HAP-1 (cell line): ENCODE results near the gene THOC1.

Source experiments
- DNase-seq, 2 experiments: peaks; one replicate each; pipeline ENCODE4 v3.0.0-alpha.2; 2016 to 2020; ENCODE audit warnings: low spot score in 2 of 2
- H3K27me3 ChIP-seq: fragments of 250-450 bp; sonication (Bioruptor Pico); 2 replicates; pipeline ENCODE4 v1.5.1; 2020; ENCODE audit warnings: low read depth, mild to moderate bottlenecking, moderate library complexity
- H3K36me3 ChIP-seq: fragments of 250-450 bp; sonication (Bioruptor Pico); replicated peaks from 2 replicates; pipeline ENCODE4 v1.5.1; 2020; ENCODE audit warnings: mild to moderate bottlenecking
- H3K4me1 ChIP-seq: fragments of 250-450 bp; sonication (Bioruptor Pico); 2 replicates; pipeline ENCODE4 v1.5.1; 2020; ENCODE audit warnings: mild to moderate bottlenecking
- H3K4me3 ChIP-seq: fragments of 250-450 bp; sonication (Bioruptor Pico); 2 replicates; pipeline ENCODE4 v1.5.1; 2020; ENCODE audit warnings: mild to moderate bottlenecking, moderate library complexity
- H3K9me3 ChIP-seq: fragments of 250-450 bp; sonication (Bioruptor Pico); 2 replicates; pipeline ENCODE4 v1.5.1; 2020; ENCODE audit warnings: mild to moderate bottlenecking, moderate library complexity
- in situ Hi-C: fragments of 300-500 bp; cut with MboI; formaldehyde crosslinking; loops from 3 replicates; pipeline ENCODE4 v1.14.3; 2020; ENCODE audit warnings: low sequenced_read_pairs, inconsistent platforms, mixed read lengths

Gene THOC1

GRCh38 chr18:267380-267687 lies 513 bp downstream of the THOC1 start:
- Histone ChIP-seq H3K36me3 (peaks cover 24% of the 10 kb centered on the region), H3K9me3 (no peaks in the 10 kb centered on the region), H3K27me3 (no peaks in the 10 kb centered on the region), H3K4me3 (peak overlapping the region; percentile 78), H3K4me1 (peaks cover 10% of the 10 kb centered on the region; the same call in 1 of the 2 replicates)
- in situ Hi-C loops = no loop called here
- peak in 1 of 2 experiments; percentile 16 for DNase-seq

- no peak overlapping the region for H3K4me3 ChIP-seq
- H3K27me3 ChIP-seq = no peaks in the 10 kb centered on the region
- H3K4me1 ChIP-seq = no peaks in the 10 kb centered on the region
- DNase-seq = no peak
- in situ Hi-C loops = no loop called here
- peaks cover 71% of the 10 kb centered on the region for H3K36me3 ChIP-seq
- H3K9me3 ChIP-seq = no peaks in the 10 kb centered on the region
Observed at GRCh38 chr18:261398-262073, 6.3 kb downstream of the THOC1 start.

- peaks cover 81% of the 10 kb centered on the region for H3K36me3 ChIP-seq
- in situ Hi-C loops = no loop called here
- H3K4me3 ChIP-seq = no peak overlapping the region
Observed at GRCh38 chr18:260547-260946, 7.3 kb downstream of the THOC1 start.

GRCh38 chr18:255171-255570 lies 12.7 kb downstream of the THOC1 start:
- Histone ChIP-seq H3K9me3 (no peaks in the 10 kb centered on the region), H3K36me3 (peaks cover 79% of the 10 kb centered on the region)
- no peak for DNase-seq

More at GRCh38 chr18:260547-260946, 7.3 kb downstream of the THOC1 start:
- DNase-seq = no peak
- Histone ChIP-seq H3K27me3 (no peaks in the 10 kb centered on the region), H3K4me1 (no peaks in the 10 kb centered on the region), H3K9me3 (no peaks in the 10 kb centered on the region)

GRCh38 chr18:253121-253520 lies 14.7 kb downstream of the THOC1 start:
- in situ Hi-C loops = no loop called here
- H3K4me3 ChIP-seq = no peak overlapping the region
- no peak for DNase-seq
- no peaks in the 10 kb centered on the region for H3K27me3 ChIP-seq
- peaks cover 3% of the 10 kb centered on the region; the same call in 1 of the 2 replicates for H3K4me1 ChIP-seq
- H3K9me3 ChIP-seq = no peaks in the 10 kb centered on the region
- H3K36me3 ChIP-seq = peaks cover 67% of the 10 kb centered on the region

More at GRCh38 chr18:255171-255570, 12.7 kb downstream of the THOC1 start:
- Histone ChIP-seq H3K4me1 (peaks cover 3% of the 10 kb centered on the region; the same call in 1 of the 2 replicates), H3K27me3 (no peaks in the 10 kb centered on the region), H3K4me3 (no peak overlapping the region)
- in situ Hi-C loops = no loop called here

- in situ Hi-C loops = no loop called here
- H3K4me3 ChIP-seq = no peak overlapping the region
- no peak for DNase-seq
- no peaks in the 10 kb centered on the region for H3K27me3 ChIP-seq
- peaks cover 3% of the 10 kb centered on the region; the same call in 1 of the 2 replicates for H3K4me1 ChIP-seq
- peaks cover 64% of the 10 kb centered on the region for H3K36me3 ChIP-seq
- no peaks in the 10 kb centered on the region for H3K9me3 ChIP-seq
Observed at GRCh38 chr18:251572-251971, 16.3 kb downstream of the THOC1 start.

GRCh38 chr18:250685-251084 lies 17.2 kb downstream of the THOC1 start:
- Histone ChIP-seq H3K36me3 (peaks cover 59% of the 10 kb centered on the region), H3K27me3 (no peaks in the 10 kb centered on the region), H3K4me3 (no peak overlapping the region), H3K4me1 (peaks cover 3% of the 10 kb centered on the region; the same call in 1 of the 2 replicates), H3K9me3 (no peaks in the 10 kb centered on the region)
- in situ Hi-C loops = no loop called here
- DNase-seq = no peak

GRCh38 chr18:248053-248452 lies 19.8 kb downstream of the THOC1 start:
- Histone ChIP-seq H3K4me1 (peaks cover 3% of the 10 kb centered on the region; the same call in 1 of the 2 replicates), H3K27me3 (no peaks in the 10 kb centered on the region), H3K36me3 (peaks cover 59% of the 10 kb centered on the region), H3K9me3 (no peaks in the 10 kb centered on the region), H3K4me3 (no peak overlapping the region)
- DNase-seq = no peak
- in situ Hi-C loops = no loop called here

- peaks cover 34% of the 10 kb centered on the region for H3K36me3 ChIP-seq
Observed at GRCh38 chr18:245282-245847, 22.5 kb downstream of the THOC1 start.

GRCh38 chr18:240175-240574 lies 27.7 kb downstream of the THOC1 start:
- Histone ChIP-seq H3K9me3 (no peaks in the 10 kb centered on the region), H3K4me3 (no peak overlapping the region), H3K27me3 (no peaks in the 10 kb centered on the region), H3K4me1 (no peaks in the 10 kb centered on the region), H3K36me3 (peaks cover 7% of the 10 kb centered on the region)
- in situ Hi-C loops = no loop called here
- no peak for DNase-seq

More at GRCh38 chr18:245282-245847, 22.5 kb downstream of the THOC1 start:
- in situ Hi-C loops = no loop called here
- Histone ChIP-seq H3K4me1 (no peaks in the 10 kb centered on the region), H3K4me3 (no peak overlapping the region), H3K27me3 (no peaks in the 10 kb centered on the region), H3K9me3 (no peaks in the 10 kb centered on the region)
- no peak for DNase-seq

GRCh38 chr18:231563-231962 lies 36.3 kb downstream of the THOC1 start:
- no peaks in the 10 kb centered on the region for H3K9me3 ChIP-seq
- H3K36me3 ChIP-seq = peaks cover 2% of the 10 kb centered on the region
- in situ Hi-C loops = no loop called here
- H3K27me3 ChIP-seq = no peaks in the 10 kb centered on the region
- H3K4me3 ChIP-seq = no peak overlapping the region
- DNase-seq = no peak
- H3K4me1 ChIP-seq = no peaks in the 10 kb centered on the region

GRCh38 chr18:228586-228985 lies 39.3 kb downstream of the THOC1 start:
- Histone ChIP-seq H3K27me3 (no peaks in the 10 kb centered on the region), H3K9me3 (no peaks in the 10 kb centered on the region), H3K4me1 (no peaks in the 10 kb centered on the region)

GRCh38 chr18:227902-228301 lies 39.9 kb downstream of the THOC1 start:
- no peak for DNase-seq
- no peaks in the 10 kb centered on the region for H3K9me3 ChIP-seq
- peaks cover 31% of the 10 kb centered on the region for H3K36me3 ChIP-seq
- no peaks in the 10 kb centered on the region for H3K4me1 ChIP-seq
- H3K4me3 ChIP-seq = no peak overlapping the region
- in situ Hi-C loops = no loop called here
- H3K27me3 ChIP-seq = no peaks in the 10 kb centered on the region

More at GRCh38 chr18:228586-228985, 39.3 kb downstream of the THOC1 start:
- peaks cover 27% of the 10 kb centered on the region for H3K36me3 ChIP-seq
- no peak overlapping the region for H3K4me3 ChIP-seq
- no peak for DNase-seq
- in situ Hi-C loops = no loop called here

GRCh38 chr18:227374-227773 lies 40.5 kb downstream of the THOC1 start:
- Histone ChIP-seq H3K9me3 (no peaks in the 10 kb centered on the region), H3K27me3 (no peaks in the 10 kb centered on the region), H3K4me3 (no peak overlapping the region), H3K4me1 (no peaks in the 10 kb centered on the region), H3K36me3 (peaks cover 37% of the 10 kb centered on the region)
- in situ Hi-C loops = no loop called here
- no peak for DNase-seq
